DOHH2 (cell line): ENCODE data around the gene GALNT9.

Experiments
- H3F3A ChIP-seq: fragments of 200-600 bp; sonication (generic), shearing (Covaris generic); 2 replicates; pipeline ENCODE4 v1.6.0; 2016; ENCODE audit warnings: antibody characterized with exemption, mild to moderate bottlenecking; ENCODE audit not compliant: control insufficient read depth, insufficient read depth
- H3K27ac ChIP-seq: fragments of 200-600 bp; sonication (generic); 2 replicates; pipeline ENCODE4 v1.5.1; 2014; ENCODE audit warnings: low read depth, mild to moderate bottlenecking, low read length, moderate library complexity
- H3K27me3 ChIP-seq: fragments of 200-600 bp; sonication (generic); 2 replicates; pipeline ENCODE4 v1.6.1; 2014; ENCODE audit warnings: mild to moderate bottlenecking, low read length, mixed read lengths; ENCODE audit not compliant: control insufficient read depth
- H3K36me3 ChIP-seq: fragments of 200-600 bp; sonication (generic); 2 replicates; pipeline ENCODE4 v1.6.1; 2014; ENCODE audit warnings: mild to moderate bottlenecking, low read length, moderate library complexity, mixed read lengths; ENCODE audit not compliant: control insufficient read depth
- H3K4me1 ChIP-seq: fragments of 200-600 bp; sonication (generic); 2 replicates; pipeline ENCODE4 v1.6.1; 2014; ENCODE audit warnings: mild to moderate bottlenecking, low read length, mixed read lengths; ENCODE audit not compliant: control insufficient read depth
- H3K4me2 ChIP-seq: fragments of 200-600 bp; sonication (generic); 2 replicates; pipeline ENCODE4 v1.6.0; 2014; ENCODE audit warnings: mild to moderate bottlenecking, low read length, moderate library complexity
- H3K4me3 ChIP-seq: fragments of 200-600 bp; sonication (generic); 2 replicates; pipeline ENCODE4 v1.5.1; 2014; ENCODE audit warnings: mild to moderate bottlenecking, low read length, mixed read lengths
- H3K79me2 ChIP-seq: fragments of 200-600 bp; sonication (generic); 2 replicates; pipeline ENCODE4 v1.6.1; 2014; ENCODE audit warnings: mild to moderate bottlenecking, low read length, mixed read lengths; ENCODE audit not compliant: control insufficient read depth
- H3K9me2 ChIP-seq: fragments of 200-600 bp; sonication (generic); replicated peaks from 2 replicates; pipeline ENCODE4 v1.6.1; 2014; ENCODE audit warnings: mild to moderate bottlenecking, low read length, mixed read lengths; ENCODE audit not compliant: control insufficient read depth
- H3K9me3 ChIP-seq: fragments of 200-600 bp; sonication (generic); 2 replicates; pipeline ENCODE4 v1.6.1; 2014; ENCODE audit warnings: antibody characterized with exemption, low read length, mixed read lengths; ENCODE audit not compliant: control insufficient read depth, insufficient read depth
- H4K20me1 ChIP-seq: fragments of 200-600 bp; sonication (generic); 2 replicates; pipeline ENCODE4 v1.6.0; 2014; ENCODE audit warnings: low read depth, mild to moderate bottlenecking, antibody characterized with exemption, low read length, moderate library complexity; ENCODE audit not compliant: control insufficient read depth, insufficient read depth
- CTCF ChIP-seq: fragments of 200-600 bp; sonication (generic); IDR thresholded peaks from one replicate; pipeline ENCODE4 v1.5.1; 2014; ENCODE audit warnings: antibody characterized with exemption, mild to moderate bottlenecking, low read depth, low read length; ENCODE audit not compliant: poor library complexity, severe bottlenecking
- EZH2phosphoT487 ChIP-seq: fragments of 200-600 bp; sonication (generic); IDR thresholded peaks from 2 replicates; pipeline ENCODE4 v1.6.1; 2017; ENCODE audit warnings: borderline replicate concordance, mild to moderate bottlenecking, antibody characterized with exemption, low read length, moderate library complexity, mixed read lengths

GALNT9 gene

GRCh38 chr12:132344601-132345000, 15.2 kb upstream of the GALNT9 start:
- Histone ChIP-seq H3K9me3 (peaks cover 37% of the 10 kb centered on the region; the same call in 1 of the 2 replicates), H3K79me2 (no peaks in the 10 kb centered on the region), H3K36me3 (no peaks in the 10 kb centered on the region), H3F3A (no peaks in the 10 kb centered on the region), H3K27me3 (no peaks in the 10 kb centered on the region), H3K4me3 (no peak overlapping the region), H3K9me2 (no peaks in the 10 kb centered on the region), H3K4me2 (no peak overlapping the region), H4K20me1 (no peaks in the 10 kb centered on the region), H3K4me1 (no peaks in the 10 kb centered on the region), H3K27ac (no peak overlapping the region)
- TF ChIP-seq CTCF: no peak
- TF ChIP-seq EZH2phosphoT487: no peak

GRCh38 chr12:132344181-132344580, 14.8 kb upstream of the GALNT9 start:
- H3K36me3 ChIP-seq: no peaks in the 10 kb centered on the region
- peaks cover 39% of the 10 kb centered on the region; the same call in 1 of the 2 replicates for H3K9me3 ChIP-seq
- H3K4me3 ChIP-seq: no peak overlapping the region
- no peak for TF ChIP-seq EZH2phosphoT487
- TF ChIP-seq CTCF: no peak
- no peaks in the 10 kb centered on the region for H4K20me1 ChIP-seq
- H3K79me2 ChIP-seq: no peaks in the 10 kb centered on the region
- H3K4me1 ChIP-seq: no peaks in the 10 kb centered on the region
- H3K27me3 ChIP-seq: no peaks in the 10 kb centered on the region
- no peaks in the 10 kb centered on the region for H3F3A ChIP-seq
- no peaks in the 10 kb centered on the region for H3K9me2 ChIP-seq
- H3K27ac ChIP-seq: no peak overlapping the region
- H3K4me2 ChIP-seq: no peak overlapping the region

GRCh38 chr12:132343294-132344004, 14.1 kb upstream of the GALNT9 start:
- Histone ChIP-seq H3K9me2 (no peaks in the 10 kb centered on the region), H3K27me3 (no peaks in the 10 kb centered on the region), H4K20me1 (no peaks in the 10 kb centered on the region), H3K27ac (no peak overlapping the region), H3K9me3 (peaks cover 41% of the 10 kb centered on the region; the same call in 1 of the 2 replicates), H3K79me2 (no peaks in the 10 kb centered on the region), H3K4me3 (no peak overlapping the region), H3K4me1 (no peaks in the 10 kb centered on the region), H3K36me3 (no peaks in the 10 kb centered on the region), H3F3A (no peaks in the 10 kb centered on the region), H3K4me2 (no peak overlapping the region)
- TF ChIP-seq CTCF (no peak), EZH2phosphoT487 (no peak)
